Activated B cell treated with CpG ODN at 0.5 μM for 24 hours (primary cell): ENCODE measurements around the gene TMBIM6. TPM values are rescaled to one million over a fixed set of nuclear protein-coding genes. Genes with fewer than 3 reads are reported as not detected.

Source experiments
- ATAC-seq: fragments of 200-7000 bp; cut with Tn5 transposase; one replicate; pipeline ENCODE4 v1.10.0; 2021; ENCODE audit warnings: low read depth, mild to moderate bottlenecking, moderate library complexity
- CTCF ChIA-PET: fragments of 350-600 bp; sonication (Branson Sonifier 250); formaldehyde crosslinking; loops from one replicate; lab custom pipeline; 2021; ENCODE audit warnings: antibody characterized with exemption; lab: Charles Lee
- POLR2A ChIA-PET: fragments of 350-600 bp; sonication (Branson Sonifier 250); formaldehyde crosslinking; loops from one replicate; lab custom pipeline; 2021; ENCODE audit warnings: antibody characterized with exemption; lab: Charles Lee
- DNase-seq: peaks from one replicate; pipeline ENCODE4 v3.0.0; 2022
- H3K27ac Mint-ChIP-seq: one replicate; pipeline ENCODE4 v1.8.0; 2020; ENCODE audit warnings: mixed read lengths
- H3K27me3 Mint-ChIP-seq: one replicate; pipeline ENCODE4 v1.8.0; 2021; ENCODE audit warnings: mixed read lengths
- H3K36me3 Mint-ChIP-seq: one replicate; pipeline ENCODE4 v1.8.0; 2021; ENCODE audit warnings: low read depth, mixed read lengths
- H3K4me1 Mint-ChIP-seq: one replicate; pipeline ENCODE4 v1.8.0; 2021; ENCODE audit warnings: mixed read lengths
- H3K4me3 Mint-ChIP-seq: one replicate; pipeline ENCODE4 v1.8.0; 2020; ENCODE audit warnings: mild to moderate bottlenecking, mixed read lengths
- H3K9me3 Mint-ChIP-seq: one replicate; pipeline ENCODE4 v1.8.0; 2020; ENCODE audit warnings: mixed read lengths
- intact Hi-C: fragments of 100-400 bp; cut with micrococcal nuclease; formaldehyde crosslinking; loops from one replicate; pipeline ENCODE4 v1.15.1; 2024
- total RNA-seq: library from RNA; stranded (reverse); gene quantifications from 2 replicates; pipeline ENCODE4 v1.2.3, GENCODE V29; 2022
- TF ChIP-seq, protein P1 (sequence below): fragments of 200-600 bp; IDR thresholded peaks from one replicate; pipeline ENCODE4 v1.8.0; 2022; ENCODE audit warnings: antibody characterized with exemption, mild to moderate bottlenecking

TMBIM6 gene
- total RNA-seq, 1 donor from 2014 or later = 366 TPM

GRCh38 chr12:49789992-49790391 lies 48.6 kb downstream of the TMBIM6 start:
- no peaks in the 10 kb centered on the region for H3K36me3 Mint-ChIP-seq
- ATAC-seq (no peak), DNase-seq (no peak)
- H3K27ac Mint-ChIP-seq = no peak overlapping the region
- intact Hi-C loops = no loop called here
- peaks cover 2% of the 10 kb centered on the region for H3K27me3 Mint-ChIP-seq
- ChIA-PET POLR2A (interaction anchor here (0.6 to 0.7 kb wide), 2 partner anchors 9 to 75 kb away, joined by 3 to 5 read pairs; no protein-coding TSS in a partner anchor), CTCF (no interaction called here)
- TF ChIP-seq, protein P1, sequence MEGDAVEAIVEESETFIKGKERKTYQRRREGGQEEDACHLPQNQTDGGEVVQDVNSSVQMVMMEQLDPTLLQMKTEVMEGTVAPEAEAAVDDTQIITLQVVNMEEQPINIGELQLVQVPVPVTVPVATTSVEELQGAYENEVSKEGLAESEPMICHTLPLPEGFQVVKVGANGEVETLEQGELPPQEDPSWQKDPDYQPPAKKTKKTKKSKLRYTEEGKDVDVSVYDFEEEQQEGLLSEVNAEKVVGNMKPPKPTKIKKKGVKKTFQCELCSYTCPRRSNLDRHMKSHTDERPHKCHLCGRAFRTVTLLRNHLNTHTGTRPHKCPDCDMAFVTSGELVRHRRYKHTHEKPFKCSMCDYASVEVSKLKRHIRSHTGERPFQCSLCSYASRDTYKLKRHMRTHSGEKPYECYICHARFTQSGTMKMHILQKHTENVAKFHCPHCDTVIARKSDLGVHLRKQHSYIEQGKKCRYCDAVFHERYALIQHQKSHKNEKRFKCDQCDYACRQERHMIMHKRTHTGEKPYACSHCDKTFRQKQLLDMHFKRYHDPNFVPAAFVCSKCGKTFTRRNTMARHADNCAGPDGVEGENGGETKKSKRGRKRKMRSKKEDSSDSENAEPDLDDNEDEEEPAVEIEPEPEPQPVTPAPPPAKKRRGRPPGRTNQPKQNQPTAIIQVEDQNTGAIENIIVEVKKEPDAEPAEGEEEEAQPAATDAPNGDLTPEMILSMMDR = no peak
- H3K4me3 Mint-ChIP-seq = no peak overlapping the region
- peaks cover 4% of the 10 kb centered on the region for H3K9me3 Mint-ChIP-seq
- H3K4me1 Mint-ChIP-seq = no peaks in the 10 kb centered on the region

- H3K4me3 Mint-ChIP-seq = no peak overlapping the region
- no peak overlapping the region for H3K27ac Mint-ChIP-seq
- intact Hi-C loops = no loop called here
- H3K9me3 Mint-ChIP-seq = peaks cover 4% of the 10 kb centered on the region
- peaks cover under 1% of the 10 kb centered on the region for H3K36me3 Mint-ChIP-seq
- no peaks in the 10 kb centered on the region for H3K4me1 Mint-ChIP-seq
- TF ChIP-seq, protein P1 = no peak
- ATAC-seq (no peak), DNase-seq (no peak)
- H3K27me3 Mint-ChIP-seq = peaks cover 2% of the 10 kb centered on the region
- ChIA-PET POLR2A (no interaction called here), CTCF (no interaction called here)
Measured at GRCh38 chr12:49790741-49791555, 49.6 kb downstream of the TMBIM6 start.

GRCh38 chr12:49791700-49792099 lies 50.3 kb downstream of the TMBIM6 start:
- CTCF ChIA-PET = no interaction called here
- H3K9me3 Mint-ChIP-seq = peaks cover 4% of the 10 kb centered on the region
- TF ChIP-seq, protein P1 = no peak
- POLR2A ChIA-PET = no interaction called here
- ATAC-seq (no peak), DNase-seq (no peak)
- H3K27me3 Mint-ChIP-seq = peaks cover 2% of the 10 kb centered on the region
- intact Hi-C loops = no loop called here
- no peaks in the 10 kb centered on the region for H3K4me1 Mint-ChIP-seq
- H3K4me3 Mint-ChIP-seq = no peak overlapping the region
- H3K27ac Mint-ChIP-seq = no peak overlapping the region
- peaks cover 2% of the 10 kb centered on the region for H3K36me3 Mint-ChIP-seq

- CTCF ChIA-PET = no interaction called here
- TF ChIP-seq, protein P1 = no peak
- intact Hi-C loops = no loop called here
Measured at GRCh38 chr12:49792181-49792970, 51.0 kb downstream of the TMBIM6 start.

DNA sequence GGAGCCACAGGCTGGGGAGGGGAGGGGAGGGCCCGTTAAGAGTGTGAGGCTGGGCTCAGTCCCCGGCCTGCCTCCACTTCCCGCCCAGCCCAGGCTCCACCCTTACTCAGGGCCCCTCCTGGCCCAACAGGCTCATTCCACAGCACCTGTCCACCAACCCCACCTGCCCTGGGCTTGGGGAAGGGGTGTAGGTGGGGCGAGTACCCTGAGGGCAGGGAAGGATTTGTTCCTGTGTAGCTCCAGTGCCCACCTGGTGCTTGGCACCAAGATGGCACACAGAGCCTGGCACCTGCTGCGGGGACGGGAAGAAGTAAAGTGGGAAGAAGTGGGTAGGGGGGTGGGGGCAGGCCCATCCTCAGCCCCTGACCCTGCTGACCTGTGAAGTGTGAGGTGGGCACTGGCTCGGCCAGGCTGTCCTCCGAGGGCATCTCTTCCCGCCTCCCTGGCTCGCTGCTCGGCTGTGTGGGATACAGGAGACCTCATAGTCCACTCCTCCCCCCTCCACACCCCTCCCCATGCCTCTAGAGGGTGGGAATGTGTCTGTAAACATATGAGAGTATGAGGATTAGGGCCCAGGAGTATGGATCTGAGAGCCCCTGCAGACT lies 51.7 kb downstream of the TMBIM6 start:
- TF ChIP-seq, protein P1 = no peak
- intact Hi-C loops = no loop called here
- ATAC-seq (no peak), DNase-seq (no peak)
- no peak overlapping the region for H3K4me3 Mint-ChIP-seq
- no peaks in the 10 kb centered on the region for H3K27me3 Mint-ChIP-seq
- peaks cover 8% of the 10 kb centered on the region for H3K36me3 Mint-ChIP-seq
- no peak overlapping the region for H3K27ac Mint-ChIP-seq
- H3K9me3 Mint-ChIP-seq = no peaks in the 10 kb centered on the region
- CTCF ChIA-PET = no interaction called here
- H3K4me1 Mint-ChIP-seq = no peaks in the 10 kb centered on the region
- POLR2A ChIA-PET = no interaction called here

More at GRCh38 chr12:49792181-49792970, 51.0 kb downstream of the TMBIM6 start:
- POLR2A ChIA-PET = no interaction called here
- no peak overlapping the region for H3K4me3 Mint-ChIP-seq
- no peak overlapping the region for H3K27ac Mint-ChIP-seq
- DNase-seq (no peak), ATAC-seq (no peak)
- peaks cover 4% of the 10 kb centered on the region for H3K9me3 Mint-ChIP-seq
- peaks cover 2% of the 10 kb centered on the region for H3K27me3 Mint-ChIP-seq
- H3K36me3 Mint-ChIP-seq = peaks cover 2% of the 10 kb centered on the region
- no peaks in the 10 kb centered on the region for H3K4me1 Mint-ChIP-seq
